HEK293 (cell line): ENCODE results near the gene USP2.

ENCODE experiments used
- CTCF ChIA-PET: fragments of 350-600 bp; formaldehyde crosslinking; extraction: SDS; loops from one replicate; lab custom pipeline; 2021; ENCODE audit warnings: antibody characterized with exemption; lab: Yijun Ruan, JAX
- POLR2A ChIA-PET: fragments of 300-600 bp; formaldehyde crosslinking; extraction: SDS; loops from one replicate; lab custom pipeline; 2020; ENCODE audit warnings: antibody characterized with exemption, inconsistent platforms; lab: Yijun Ruan, JAX
- H3K27ac ChIP-seq: fragments of 200-500 bp; sonication (Bioruptor generic); 2 replicates; pipeline ENCODE4 v1.5.1; 2014; ENCODE audit warnings: low read depth, low read length, control low read depth, inconsistent platforms; ENCODE audit errors: extremely low read depth
- H3K36me3 ChIP-seq, 2 experiments: fragments of 200-500 bp in 1 of 2; sonication (Bioruptor generic) in 1 of 2; 1 replicate in 1 of 2; 2 replicates in 1 of 2; pipeline ENCODE4 v1.5.1; 2014 to 2017; ENCODE audit warnings: inconsistent platforms in 2 of 2, low read length in 2 of 2; ENCODE audit not compliant: control insufficient read depth in 2 of 2, insufficient read depth in 1 of 2
- H3K4me1 ChIP-seq: fragments of 200-500 bp; sonication (Bioruptor generic); 2 replicates; pipeline ENCODE4 v1.5.1; 2014; ENCODE audit warnings: mild to moderate bottlenecking, low read length, inconsistent platforms; ENCODE audit not compliant: control insufficient read depth, insufficient read depth
- H3K4me3 ChIP-seq: 2 replicates; pipeline ENCODE4 v1.5.1; 2011; ENCODE audit warnings: low read depth, mild to moderate bottlenecking, control low read depth, low read length, moderate library complexity
- H3K9me3 ChIP-seq: fragments of 200-500 bp; sonication (Bioruptor generic); 2 replicates; pipeline ENCODE4 v1.5.1; 2014; ENCODE audit warnings: low read depth, low read length, inconsistent platforms; ENCODE audit not compliant: control insufficient read depth, insufficient read depth
- EGR2 ChIP-seq: fragments of 450-650 bp; formaldehyde crosslinking; IDR thresholded peaks from 2 replicates; pipeline ENCODE4 v1.5.1; 2016; ENCODE audit warnings: low read depth, missing biosample characterization, missing genetic modification characterization
- GLIS1 ChIP-seq: fragments of 450-650 bp; formaldehyde crosslinking; IDR thresholded peaks from 2 replicates; pipeline ENCODE4 v1.5.1; 2016; ENCODE audit warnings: missing biosample characterization, missing genetic modification characterization
- KLF1 ChIP-seq: fragments of 450-650 bp; formaldehyde crosslinking; IDR thresholded peaks from 2 replicates; pipeline ENCODE4 v1.5.1; 2016; ENCODE audit warnings: missing biosample characterization, missing genetic modification characterization
- MZF1 ChIP-seq: fragments of 450-650 bp; formaldehyde crosslinking; IDR thresholded peaks from 2 replicates; pipeline ENCODE4 v1.5.1; 2017; ENCODE audit warnings: missing biosample characterization, missing genetic modification characterization, borderline replicate concordance
- SCRT1 ChIP-seq: fragments of 450-650 bp; formaldehyde crosslinking; IDR thresholded peaks from 2 replicates; pipeline ENCODE4 v1.5.1; 2016; ENCODE audit warnings: missing biosample characterization, missing genetic modification characterization, borderline replicate concordance
- SP7 ChIP-seq: fragments of 450-650 bp; formaldehyde crosslinking; IDR thresholded peaks from 2 replicates; pipeline ENCODE4 v1.5.1; 2016; ENCODE audit warnings: missing biosample characterization, missing genetic modification characterization
- ZBTB20 ChIP-seq: fragments of 450-650 bp; formaldehyde crosslinking; IDR thresholded peaks from 2 replicates; pipeline ENCODE4 v1.5.1; 2016; ENCODE audit warnings: missing biosample characterization, missing genetic modification characterization
- ZFHX2 ChIP-seq: fragments of 450-650 bp; formaldehyde crosslinking; conservative IDR thresholded peaks from 2 replicates; pipeline ENCODE4 v1.5.1; 2016; ENCODE audit warnings: missing biosample characterization, missing genetic modification characterization
- ZIC2 ChIP-seq: fragments of 450-650 bp; formaldehyde crosslinking; IDR thresholded peaks from 2 replicates; pipeline ENCODE4 v1.5.1; 2016; ENCODE audit warnings: missing biosample characterization, missing genetic modification characterization
- ZNF146 ChIP-seq: fragments of 450-650 bp; formaldehyde crosslinking; IDR thresholded peaks from 2 replicates; pipeline ENCODE4 v1.5.1; 2016; ENCODE audit warnings: missing biosample characterization, missing genetic modification characterization
- ZNF211 ChIP-seq: fragments of 450-650 bp; formaldehyde crosslinking; IDR thresholded peaks from 2 replicates; pipeline ENCODE4 v1.5.1; 2016; ENCODE audit warnings: low read depth, missing biosample characterization, missing genetic modification characterization
- ZNF248 ChIP-seq: fragments of 450-650 bp; formaldehyde crosslinking; IDR thresholded peaks from 2 replicates; pipeline ENCODE4 v1.5.1; 2017; ENCODE audit warnings: missing biosample characterization, missing genetic modification characterization
- ZNF26 ChIP-seq: fragments of 450-650 bp; formaldehyde crosslinking; IDR thresholded peaks from 2 replicates; pipeline ENCODE4 v1.5.1; 2016; ENCODE audit warnings: missing biosample characterization, missing genetic modification characterization
- ZNF324 ChIP-seq: fragments of 450-650 bp; formaldehyde crosslinking; IDR thresholded peaks from 2 replicates; pipeline ENCODE4 v1.5.1; 2016; ENCODE audit warnings: missing biosample characterization, missing genetic modification characterization
- ZNF596 ChIP-seq: fragments of 450-650 bp; IDR thresholded peaks from 2 replicates; pipeline ENCODE4 v1.5.0; 2018; ENCODE audit warnings: missing biosample characterization, mild to moderate bottlenecking, missing genetic modification characterization, moderate library complexity
- ZNF600 ChIP-seq: fragments of 450-650 bp; formaldehyde crosslinking; IDR thresholded peaks from 2 replicates; pipeline ENCODE4 v1.5.1; 2016; ENCODE audit warnings: missing biosample characterization, missing genetic modification characterization
- ZNF629 ChIP-seq: fragments of 450-650 bp; formaldehyde crosslinking; IDR thresholded peaks from 2 replicates; pipeline ENCODE4 v1.5.1; 2017; ENCODE audit warnings: missing biosample characterization, missing genetic modification characterization
- ZNF777 ChIP-seq: fragments of 450-650 bp; formaldehyde crosslinking; IDR thresholded peaks from 2 replicates; pipeline ENCODE4 v1.5.1; 2017; ENCODE audit warnings: missing biosample characterization, missing genetic modification characterization, borderline replicate concordance
- ZSCAN23 ChIP-seq: fragments of 450-650 bp; formaldehyde crosslinking; IDR thresholded peaks from 2 replicates; pipeline ENCODE4 v1.5.1; 2016; ENCODE audit warnings: missing biosample characterization, missing genetic modification characterization
- TF ChIP-seq, protein P1 (sequence below): fragments of 450-650 bp; formaldehyde crosslinking; IDR thresholded peaks from 2 replicates; pipeline ENCODE4 v1.5.1; 2016; ENCODE audit warnings: missing biosample characterization, missing genetic modification characterization

Gene USP2

DNA sequence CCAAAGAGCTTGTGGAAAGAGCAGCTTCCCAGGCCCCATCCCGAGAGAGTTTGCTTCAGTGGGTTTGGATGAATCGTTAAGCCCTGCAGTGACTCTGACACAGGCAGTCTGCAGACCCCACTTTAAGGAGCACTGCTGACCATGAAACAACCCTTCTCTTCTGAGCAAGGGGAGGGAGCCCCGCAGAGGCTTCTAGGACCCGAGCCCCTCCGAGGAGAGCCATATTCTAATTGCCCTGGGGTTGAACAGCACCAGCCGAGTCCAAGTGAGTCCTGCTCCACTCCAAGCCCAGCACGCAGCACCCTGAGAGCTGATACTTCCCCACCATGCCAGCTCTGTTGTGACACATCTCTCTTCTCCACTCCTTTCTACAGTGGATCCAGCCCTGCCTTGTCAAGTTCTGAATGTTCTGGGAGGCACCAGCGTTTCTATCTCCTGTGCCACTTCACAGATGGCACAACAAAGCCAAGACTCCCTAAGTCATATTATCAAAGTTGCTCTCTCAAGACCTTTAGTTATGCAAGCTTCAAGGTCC lies 10.4 kb downstream of the USP2 start (continued):
- TF ChIP-seq ZNF777 (tag by site-specific recombination) (no peak), ZNF26 (no peak)

DNA sequence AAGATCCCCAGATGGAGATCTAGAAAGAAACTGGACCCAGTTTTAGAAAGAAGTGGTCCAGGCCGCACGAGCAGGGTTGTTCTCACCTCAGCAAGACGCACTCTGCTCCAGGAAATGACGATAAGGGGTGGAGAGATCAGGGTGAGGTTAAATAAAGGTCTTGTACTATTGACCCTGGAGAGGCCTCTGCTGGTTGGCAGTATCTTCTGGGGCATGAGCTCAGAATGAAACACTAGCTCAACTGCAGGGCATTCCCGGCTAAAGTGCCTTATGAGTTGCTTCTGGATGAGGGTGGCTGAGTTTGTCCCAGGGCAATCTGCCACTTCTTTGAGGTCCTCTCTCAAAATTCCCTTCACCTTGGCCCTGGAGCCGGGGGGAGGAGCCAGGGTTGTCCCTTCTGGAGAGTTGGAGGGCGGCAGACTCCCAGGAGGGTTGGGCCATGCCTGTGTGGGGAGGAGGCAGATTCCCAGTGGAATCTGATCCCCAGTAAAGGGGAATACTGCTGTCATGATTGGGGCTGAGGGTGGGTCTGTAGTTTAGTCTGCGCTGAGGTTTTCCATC lies 10.9 kb downstream of the USP2 start:
- Histone ChIP-seq H3K27ac (no peak overlapping the region), H3K4me3 (no peak overlapping the region), H3K9me3 (no peaks in the 10 kb centered on the region), H3K4me1 (peaks cover 2% of the 10 kb centered on the region; the same call in 1 of the 2 replicates), H3K36me3 (no peaks in the 10 kb centered on the region)
- ChIA-PET POLR2A (interaction anchor here (0.9 to 1.5 kb wide), 3 partner anchors 10 to 276 kb away, joined by 3 to 4 read pairs (median 4); no protein-coding TSS in a partner anchor), CTCF (interaction anchor here (0.5 to 5.4 kb wide), 12 partner anchors 10 to 756 kb away, joined by 3 to 59 read pairs (median 4); partner anchors contain the start of genes C1QTNF5, CBL and USP2)
- TF ChIP-seq MZF1 (0 out of 2 replicates have a peak, but pooled peaks have one; percentile 68), KLF1 (tag by site-specific recombination) (peak; percentile 97), ZNF596 (tag by site-specific recombination) (no peak)

GRCh38 chr11:119369132-119369925 lies 12.2 kb downstream of the USP2 start:
- TF ChIP-seq ZNF211 (tag by site-specific recombination) (no peak), EGR2 (tag by site-specific recombination) (peak; percentile 55), ZFHX2 (peak; percentile 36; the same call in 1 of the 2 replicates), GLIS1 (tag by site-specific recombination) (peak; percentile 83), ZNF324 (tag by site-specific recombination) (no peak), ZIC2 (tag by site-specific recombination) (0 out of 2 replicates have a peak, but pooled peaks have one; percentile 30), KLF1 (tag by site-specific recombination) (peak; percentile 36; the same call in 1 of the 2 replicates)
- CTCF ChIA-PET, result interaction anchor here (1.0 to 5.4 kb wide), 4 partner anchors 12 to 164 kb away, joined by 3 to 59 read pairs (median 11); partner anchors contain the start of genes C1QTNF5, CBL and USP2
- Histone ChIP-seq H3K4me1 (peaks cover 2% of the 10 kb centered on the region; the same call in 1 of the 2 replicates), H3K27ac (no peak overlapping the region), H3K36me3 (no peaks in the 10 kb centered on the region), H3K4me3 (no peak overlapping the region), H3K9me3 (no peaks in the 10 kb centered on the region)
- POLR2A ChIA-PET, result interaction anchor here (0.6 to 1.8 kb wide), 3 partner anchors 31 to 654 kb away, joined by 3 to 20 read pairs (median 3); partner anchors contain the start of gene MCAM

- no peak overlapping the region for H3K27ac ChIP-seq
- POLR2A ChIA-PET, result interaction anchor here (0.6 to 1.8 kb wide), 4 partner anchors 30 to 653 kb away, joined by 3 to 20 read pairs (median 3); partner anchors contain the start of gene MCAM
- no peak for TF ChIP-seq ZSCAN23 (tag by site-specific recombination)
- TF ChIP-seq ZNF146, result no peak
- TF ChIP-seq ZBTB20 (tag by site-specific recombination), result 0 out of 2 replicates have a peak, but pooled peaks have one; percentile 23
- TF ChIP-seq ZNF600 (tag by site-specific recombination), result peak; percentile 66
- 0 out of 2 replicates have a peak, but pooled peaks have one; percentile 13 for TF ChIP-seq ZNF629 (tag by site-specific recombination)
- TF ChIP-seq, protein P1, sequence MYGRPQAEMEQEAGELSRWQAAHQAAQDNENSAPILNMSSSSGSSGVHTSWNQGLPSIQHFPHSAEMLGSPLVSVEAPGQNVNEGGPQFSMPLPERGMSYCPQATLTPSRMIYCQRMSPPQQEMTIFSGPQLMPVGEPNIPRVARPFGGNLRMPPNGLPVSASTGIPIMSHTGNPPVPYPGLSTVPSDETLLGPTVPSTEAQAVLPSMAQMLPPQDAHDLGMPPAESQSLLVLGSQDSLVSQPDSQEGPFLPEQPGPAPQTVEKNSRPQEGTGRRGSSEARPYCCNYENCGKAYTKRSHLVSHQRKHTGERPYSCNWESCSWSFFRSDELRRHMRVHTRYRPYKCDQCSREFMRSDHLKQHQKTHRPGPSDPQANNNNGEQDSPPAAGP, result peak; percentile 49; the same call in 1 of the 2 replicates
- TF ChIP-seq ZNF248 (tag by site-specific recombination), result no peak
- TF ChIP-seq SP7, result 0 out of 2 replicates have a peak, but pooled peaks have one; percentile 9
- TF ChIP-seq SCRT1 (tag by site-specific recombination), result no peak
- TF ChIP-seq ZIC2 (tag by site-specific recombination), result peak; percentile 57
- peak; percentile 95 for TF ChIP-seq KLF1 (tag by site-specific recombination)
Measured at GRCh38 chr11:119368121-119369034, 13.1 kb downstream of the USP2 start.

More at GRCh38 chr11:119368121-119369034, 13.1 kb downstream of the USP2 start:
- CTCF ChIA-PET, result interaction anchor here (0.5 to 5.4 kb wide), 11 partner anchors 12 to 438 kb away, joined by 3 to 59 read pairs (median 4); partner anchors contain the start of genes C1QTNF5 and USP2
- H3K36me3 ChIP-seq, result no peaks in the 10 kb centered on the region
- H3K9me3 ChIP-seq, result no peaks in the 10 kb centered on the region
- no peak overlapping the region for H3K4me3 ChIP-seq
- H3K4me1 ChIP-seq, result peaks cover 2% of the 10 kb centered on the region; the same call in 1 of the 2 replicates
